Muscle of leg (tissue), 16 donors: ENCODE data around the gene PPP2R2B. TPM values are rescaled to one million over a fixed set of nuclear protein-coding genes. Genes with fewer than 3 reads are reported as not detected.

Experiments used
- DNase-seq: peaks from one replicate; pipeline ENCODE4 v3.0.0; 2013
- H3K27ac ChIP-seq: one replicate; pipeline ENCODE4 v1.5.1; 2013; ENCODE audit warnings: mild to moderate bottlenecking, low read length, control low read depth
- H3K27me3 ChIP-seq: one replicate; pipeline ENCODE4 v1.6.1; 2013; ENCODE audit warnings: low read length; ENCODE audit not compliant: control insufficient read depth, insufficient read depth
- H3K36me3 ChIP-seq: one replicate; pipeline ENCODE4 v1.6.1; 2013; ENCODE audit warnings: low read length; ENCODE audit not compliant: control insufficient read depth, insufficient read depth
- H3K4me1 ChIP-seq: one replicate; pipeline ENCODE4 v1.6.1; 2013; ENCODE audit warnings: low read length; ENCODE audit not compliant: control insufficient read depth, insufficient read depth
- H3K4me3 ChIP-seq: one replicate; pipeline ENCODE4 v1.5.1; 2013; ENCODE audit warnings: low read length, control low read depth
- H3K9me3 ChIP-seq: replicated peaks from 2 replicates; pipeline ENCODE4 v1.6.1; 2013; ENCODE audit warnings: low read depth, low read length; ENCODE audit not compliant: control insufficient read depth
- WGBS: methylation state at CpG from one replicate; pipeline ENCODE4 v1.1.5; 2013; ENCODE audit warnings: missing lambda C conversion rate; ENCODE audit not compliant: insufficient coverage; 5-methylcytosine and 5-hydroxymethylcytosine counted together
- long read RNA-seq, 11 donors: transcript quantifications; one replicate each; lab custom pipeline, GENCODE V29; 2026
- polyA plus RNA-seq, 8 donors: library from polyadenylated mRNA; unstranded; fragments of 120-200 nt; gene quantifications; one replicate each; pipeline versions ENCODE4 v1.2.1 to v1.2.3, GENCODE V29; 2013; ENCODE audit warnings: inconsistent platforms in 1 of 8, low replicate concordance in 1 of 8; ENCODE audit not compliant: insufficient read length in 8 of 8, insufficient read depth in 1 of 8
- total RNA-seq: library from RNA; stranded (reverse); fragments of 120-200 nt; gene quantifications from one replicate; pipeline ENCODE4 v1.2.4, GENCODE V29; 2013

PPP2R2B gene
- 3.5 TPM for total RNA-seq
- polyA plus RNA-seq = 1 to 10 TPM in 7 of 8 donors, under 1 TPM in 1; 0.63 to 4.2 (median 1.4) TPM
- long read RNA-seq, donor 1 = 0 reads
- long read RNA-seq, donor 2 = 0 reads
- long read RNA-seq, donor 3 = 0 reads
- long read RNA-seq, donor 4 = 0 reads
- long read RNA-seq, donor 5, partial matches to known transcripts = 0 of 1 reads
- long read RNA-seq, donor 5, other reads (novel, unspliced or antisense) = 0 of 1 reads
- long read RNA-seq, donor 6 = 0 reads
- long read RNA-seq, donor 7 = 0 reads
- long read RNA-seq, donor 8, partial matches to known transcripts = 0 of 1 reads
- long read RNA-seq, donor 8, other reads (novel, unspliced or antisense) = 0 of 1 reads
- long read RNA-seq, donor 9 = 0 reads
- long read RNA-seq, donor 10 = 0 reads
- long read RNA-seq, donor 11 = 0 reads

DNA sequence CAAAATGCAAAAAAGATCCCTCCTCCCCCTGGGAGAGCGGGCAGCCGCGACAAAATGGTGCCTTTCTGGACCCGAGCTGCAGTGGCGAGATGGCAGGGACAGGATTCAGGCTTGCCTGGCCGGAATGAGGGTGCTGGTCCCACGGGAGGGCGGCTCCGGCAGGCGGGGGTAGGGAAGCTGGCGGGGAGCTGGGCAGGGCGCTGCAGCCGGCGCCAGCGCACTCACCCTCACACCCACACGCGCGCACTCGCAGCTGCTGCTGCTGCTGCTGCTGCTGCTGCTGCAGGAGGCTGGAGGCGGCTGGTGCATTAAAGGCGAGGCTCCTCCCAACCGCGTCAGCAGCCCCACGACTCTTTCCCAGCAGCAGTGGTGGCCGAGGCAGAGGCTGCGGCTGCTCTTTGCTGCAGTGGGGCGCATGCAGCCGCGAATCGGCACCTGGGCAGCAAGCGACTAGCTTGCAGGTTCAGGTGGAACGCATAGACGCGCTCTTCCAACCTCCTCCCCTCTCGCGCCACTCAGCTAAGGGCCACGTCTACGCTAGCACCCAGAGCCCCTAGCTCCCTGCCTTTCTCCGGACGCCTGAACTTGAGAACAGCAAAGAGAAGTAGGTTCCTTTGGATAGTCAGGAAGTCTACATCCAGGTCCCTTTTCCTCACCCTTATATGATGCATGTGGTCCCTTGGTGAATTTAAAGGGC is at the start of gene PPP2R2B:
TSS of gene PPP2R2B (minus strand) at position 282 of the 697 bp plus-strand sequence.
- peaks cover 16% of the 10 kb centered on the region for H3K4me1 ChIP-seq
- H3K9me3 ChIP-seq = no peaks in the 10 kb centered on the region
- peak; percentile 48 for DNase-seq
- peaks cover 25% of the 10 kb centered on the region for H3K27me3 ChIP-seq
- 0% methylated on average over 34 of the region's 40 CpGs for WGBS
- H3K36me3 ChIP-seq = no peaks in the 10 kb centered on the region
- peak within 1 kb of the TSS; percentile 40 for H3K4me3 ChIP-seq
- no peak within 1 kb of the TSS for H3K27ac ChIP-seq

- Histone ChIP-seq H3K4me3 (no peak overlapping the region), H3K9me3 (no peaks in the 10 kb centered on the region), H3K27me3 (no peaks in the 10 kb centered on the region), H3K27ac (no peak overlapping the region), H3K4me1 (no peaks in the 10 kb centered on the region), H3K36me3 (no peaks in the 10 kb centered on the region)
- no peak for DNase-seq
Measured at GRCh38 chr5:146924132-146924531, 45.6 kb upstream of the PPP2R2B start.

- no peak overlapping the region for H3K27ac ChIP-seq
- no peak overlapping the region for H3K4me3 ChIP-seq
- 78% methylated on average over 4 of the region's 4 CpGs for WGBS
- H3K9me3 ChIP-seq = no peaks in the 10 kb centered on the region
- H3K27me3 ChIP-seq = no peaks in the 10 kb centered on the region
- DNase-seq = no peak
- no peaks in the 10 kb centered on the region for H3K36me3 ChIP-seq
- H3K4me1 ChIP-seq = no peaks in the 10 kb centered on the region
Measured at GRCh38 chr5:146921225-146921624, 42.7 kb upstream of the PPP2R2B start.

GRCh38 chr5:146920351-146920881 is 41.9 kb upstream of the PPP2R2B start:
- H3K27ac ChIP-seq = no peak overlapping the region

DNA sequence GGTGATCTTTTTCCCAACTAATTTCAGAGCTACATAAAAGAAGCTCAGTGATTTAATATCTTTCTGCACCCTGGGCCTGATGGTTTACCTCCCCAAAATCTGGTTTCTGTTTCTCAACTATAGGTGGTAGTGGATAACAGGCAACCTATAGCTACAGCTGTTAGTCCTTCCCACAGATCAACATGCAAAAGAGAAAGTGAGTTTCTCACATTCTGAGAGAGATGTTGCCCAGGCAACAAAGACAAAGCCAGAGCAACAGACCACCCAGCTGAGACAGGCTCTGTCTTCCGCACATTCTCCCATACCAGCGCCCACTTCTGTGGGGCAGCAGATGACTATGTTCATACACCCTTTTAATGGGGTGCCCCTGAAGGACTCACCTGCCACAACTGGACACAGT is 40.7 kb upstream of the PPP2R2B start:
- H3K36me3 ChIP-seq = no peaks in the 10 kb centered on the region
- no peak overlapping the region for H3K27ac ChIP-seq
- H3K4me3 ChIP-seq = no peak overlapping the region
- WGBS = 60% methylated on average over 1 of the region's 2 CpGs
- DNase-seq = no peak
- no peaks in the 10 kb centered on the region for H3K9me3 ChIP-seq
- no peaks in the 10 kb centered on the region for H3K4me1 ChIP-seq
- no peaks in the 10 kb centered on the region for H3K27me3 ChIP-seq

More at GRCh38 chr5:146920351-146920881, 41.9 kb upstream of the PPP2R2B start:
- H3K4me1 ChIP-seq = no peaks in the 10 kb centered on the region
- DNase-seq = no peak
- H3K4me3 ChIP-seq = no peak overlapping the region
- H3K27me3 ChIP-seq = no peaks in the 10 kb centered on the region
- H3K9me3 ChIP-seq = no peaks in the 10 kb centered on the region
- 47% methylated on average over 2 of the region's 7 CpGs for WGBS
- no peaks in the 10 kb centered on the region for H3K36me3 ChIP-seq

DNA sequence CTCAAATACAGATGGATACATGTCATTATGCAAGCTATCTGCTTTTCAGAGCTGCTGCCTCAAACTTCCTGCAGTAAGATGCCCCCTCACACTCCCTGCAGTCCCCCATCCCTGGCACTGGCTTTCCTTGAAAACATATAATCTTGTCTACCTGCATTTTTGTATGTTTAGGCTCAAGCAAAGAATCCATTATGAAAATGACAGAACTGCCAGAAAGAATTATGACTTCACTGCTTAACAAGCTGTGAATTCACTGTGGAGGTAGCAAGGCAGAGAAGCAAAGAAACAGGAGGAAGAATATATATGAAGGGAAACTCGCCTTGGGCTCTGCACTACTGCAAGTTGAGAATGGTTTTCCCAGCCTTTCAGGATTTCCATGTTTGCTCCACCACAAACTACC is 39.4 kb upstream of the PPP2R2B start:
- no CpG with 5 or more reads among the region's 1 CpG for WGBS
- Histone ChIP-seq H3K27ac (no peak overlapping the region), H3K27me3 (no peaks in the 10 kb centered on the region), H3K4me1 (no peaks in the 10 kb centered on the region), H3K4me3 (no peak overlapping the region), H3K9me3 (no peaks in the 10 kb centered on the region), H3K36me3 (no peaks in the 10 kb centered on the region)
- no peak for DNase-seq

DNA sequence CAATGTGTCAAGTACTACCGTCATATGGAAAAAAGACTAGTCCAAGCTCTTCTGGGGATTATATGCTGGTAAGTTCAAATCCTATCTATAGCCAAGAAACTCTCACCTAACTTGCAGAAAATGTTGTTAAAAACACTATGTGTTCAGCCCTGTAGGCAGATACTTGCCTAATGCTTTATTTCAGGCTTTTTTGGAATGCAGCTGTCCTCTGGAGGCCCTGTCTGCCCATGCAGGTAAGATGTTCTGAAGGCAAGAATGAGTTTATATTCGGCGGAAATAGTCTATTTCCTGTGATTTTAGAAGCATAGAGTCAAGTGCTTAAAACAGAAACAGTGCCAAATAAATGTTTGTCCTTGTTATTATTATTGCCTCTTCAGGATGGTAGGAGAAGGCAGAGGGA is 34.3 kb upstream of the PPP2R2B start:
- no peaks in the 10 kb centered on the region for H3K4me1 ChIP-seq
- H3K36me3 ChIP-seq = no peaks in the 10 kb centered on the region
- no peaks in the 10 kb centered on the region for H3K27me3 ChIP-seq
- 86% methylated on average over 2 of the region's 3 CpGs for WGBS
- no peaks in the 10 kb centered on the region for H3K9me3 ChIP-seq
- no peak for DNase-seq
- H3K4me3 ChIP-seq = no peak overlapping the region
- no peak overlapping the region for H3K27ac ChIP-seq

GRCh38 chr5:146910239-146910638 is 31.7 kb upstream of the PPP2R2B start:
- Histone ChIP-seq H3K27me3 (no peaks in the 10 kb centered on the region), H3K9me3 (no peaks in the 10 kb centered on the region), H3K4me3 (no peak overlapping the region), H3K36me3 (no peaks in the 10 kb centered on the region), H3K4me1 (no peaks in the 10 kb centered on the region), H3K27ac (no peak overlapping the region)
- DNase-seq = no peak

- no CpG with 5 or more reads among the region's 1 CpG for WGBS
- H3K4me3 ChIP-seq = no peak overlapping the region
- DNase-seq = no peak
Measured at GRCh38 chr5:146909255-146910068, 30.9 kb upstream of the PPP2R2B start.

GRCh38 chr5:146906803-146907202 is 28.2 kb upstream of the PPP2R2B start:
- 62% methylated on average over 3 of the region's 5 CpGs for WGBS
- no peak overlapping the region for H3K4me3 ChIP-seq
- H3K27me3 ChIP-seq = no peaks in the 10 kb centered on the region
- H3K4me1 ChIP-seq = no peaks in the 10 kb centered on the region
- no peaks in the 10 kb centered on the region for H3K36me3 ChIP-seq
- H3K9me3 ChIP-seq = no peaks in the 10 kb centered on the region
- no peak overlapping the region for H3K27ac ChIP-seq
- DNase-seq = no peak

More at GRCh38 chr5:146909255-146910068, 30.9 kb upstream of the PPP2R2B start:
- no peaks in the 10 kb centered on the region for H3K27me3 ChIP-seq
- no peaks in the 10 kb centered on the region for H3K9me3 ChIP-seq
- no peaks in the 10 kb centered on the region for H3K36me3 ChIP-seq
- H3K27ac ChIP-seq = no peak overlapping the region
- no peaks in the 10 kb centered on the region for H3K4me1 ChIP-seq
